B cell (primary cell): Measurements from ENCODE around the gene MYO1B. TPM values are rescaled to one million over a fixed set of nuclear protein-coding genes. Genes with fewer than 3 reads are reported as not detected.

ENCODE experiments used
- ATAC-seq: fragments of 200-7000 bp; cut with Tn5 transposase; one replicate; pipeline ENCODE4 v1.10.0; 2021; ENCODE audit warnings: low read depth, mild to moderate bottlenecking, moderate number of reproducible peaks, moderate library complexity
- CTCF ChIA-PET: fragments of 350-600 bp; sonication (Branson Sonifier 250); formaldehyde crosslinking; loops from one replicate; lab custom pipeline; 2021; ENCODE audit warnings: antibody characterized with exemption, inconsistent platforms; lab: Charles Lee
- POLR2A ChIA-PET: fragments of 350-600 bp; sonication (Branson Sonifier 250); formaldehyde crosslinking; loops from one replicate; lab custom pipeline; 2021; ENCODE audit warnings: antibody characterized with exemption; lab: Charles Lee
- DNase-seq: peaks from one replicate; pipeline ENCODE4 v3.0.0; 2013
- H2AFZ ChIP-seq: 2 replicates; pipeline ENCODE4 v1.6.1; 2012; ENCODE audit warnings: mild to moderate bottlenecking, low read depth, low read length; ENCODE audit not compliant: insufficient read depth, poor library complexity, severe bottlenecking
- H3K27ac ChIP-seq, 2 donors: 1 replicate in 1 of 2; 2 replicates in 1 of 2; pipeline ENCODE4 v1.5.1; 2012 to 2013; ENCODE audit warnings: low read length in 2 of 2, mild to moderate bottlenecking in 2 of 2, moderate library complexity in 1 of 2
- H3K27me3 ChIP-seq, 4 experiments: fragments of 200-600 bp in 1 of 4; sonication (generic) in 1 of 4; replicated peaks in 1 of 4; 1 replicate in 2 of 4; 2 replicates in 2 of 4; pipeline versions ENCODE4 v1.6.1 to v1.7.0; 2013 to 2016; ENCODE audit warnings: low read length in 3 of 4, mild to moderate bottlenecking in 2 of 4, mixed read lengths in 1 of 4, moderate library complexity in 1 of 4; ENCODE audit not compliant: insufficient read depth in 4 of 4, control insufficient read depth in 3 of 4; ENCODE audit errors: control extremely low read depth in 1 of 4
- H3K36me3 ChIP-seq, 2 experiments: replicated peaks in 1 of 2; 1 replicate in 1 of 2; 2 replicates in 1 of 2; pipeline versions ENCODE4 v1.6.1 to v1.7.1; 2013; ENCODE audit warnings: low read length in 1 of 2; ENCODE audit not compliant: insufficient read depth in 2 of 2, control insufficient read depth in 1 of 2; ENCODE audit errors: control extremely low read depth in 1 of 2, extremely low read depth in 1 of 2
- H3K4me1 ChIP-seq, 2 donors: fragments of 200-600 bp in 1 of 2; sonication (generic) in 1 of 2; 1 replicate in 1 of 2; 2 replicates in 1 of 2; pipeline versions ENCODE4 v1.5.1 to v1.6.1; 2013 to 2017; ENCODE audit warnings: low read length in 2 of 2; ENCODE audit not compliant: control insufficient read depth in 2 of 2, insufficient read depth in 2 of 2
- H3K4me2 ChIP-seq: replicated peaks from 2 replicates; pipeline ENCODE3; 2012; ENCODE audit warnings: mild to moderate bottlenecking, low read depth, low read length; ENCODE audit not compliant: poor library complexity, severe bottlenecking
- H3K4me3 ChIP-seq, 5 experiments: fragments of 200-600 bp in 1 of 5; sonication (generic) in 1 of 5; 1 replicate in 3 of 5; 2 replicates in 2 of 5; pipeline versions ENCODE4 v1.5.1 to v1.7.0; 2011 to 2016; ENCODE audit warnings: low read length in 4 of 5, mild to moderate bottlenecking in 4 of 5, low read depth in 2 of 5, control low read depth in 1 of 5, moderate library complexity in 1 of 5; ENCODE audit not compliant: insufficient read depth in 1 of 5; ENCODE audit errors: control extremely low read depth in 1 of 5, extremely low read depth in 1 of 5
- H3K79me2 ChIP-seq: fragments of 200-600 bp; sonication (generic); one replicate; pipeline ENCODE4 v1.6.0; 2016; ENCODE audit warnings: low read length; ENCODE audit not compliant: control insufficient read depth, insufficient read depth
- H3K9ac ChIP-seq: fragments of 200-600 bp; sonication (generic); 2 replicates; pipeline ENCODE4 v1.6.1; 2017; ENCODE audit warnings: mild to moderate bottlenecking, low read length, moderate library complexity
- H3K9me3 ChIP-seq, 3 donors: one replicate each; pipeline versions ENCODE4 v1.6.1 to v1.7.1; 2013; ENCODE audit warnings: low read length in 2 of 3; ENCODE audit not compliant: control insufficient read depth in 2 of 3, insufficient read depth in 1 of 3; ENCODE audit errors: control extremely low read depth in 1 of 3
- H4K20me1 ChIP-seq: 2 replicates; pipeline ENCODE4 v1.6.0; 2012; ENCODE audit warnings: mild to moderate bottlenecking, low read length; ENCODE audit not compliant: insufficient read depth, control insufficient read depth, poor library complexity, severe bottlenecking
- H3K27ac Mint-ChIP-seq: one replicate; pipeline ENCODE4 v1.8.0; 2021; ENCODE audit warnings: mixed read lengths
- H3K27me3 Mint-ChIP-seq: one replicate; pipeline ENCODE4 v1.8.0; 2021; ENCODE audit warnings: mixed read lengths
- H3K4me1 Mint-ChIP-seq: one replicate; pipeline ENCODE4 v1.8.0; 2021; ENCODE audit warnings: mixed read lengths
- H3K4me3 Mint-ChIP-seq: one replicate; pipeline ENCODE4 v1.8.0; 2021; ENCODE audit warnings: mixed read lengths
- H3K9me3 Mint-ChIP-seq: one replicate; pipeline ENCODE4 v1.8.0; 2022; ENCODE audit warnings: mixed read lengths; ENCODE audit not compliant: insufficient read depth
- EZH2 ChIP-seq: IDR thresholded peaks from 2 replicates; pipeline ENCODE4 v1.6.1; 2012; ENCODE audit warnings: borderline replicate concordance, low read depth, mild to moderate bottlenecking, moderate library complexity, low read length; ENCODE audit not compliant: insufficient read depth, poor library complexity, severe bottlenecking
- WGBS: methylation state at CpG from one replicate; pipeline ENCODE4 v1.1.5; 2013; ENCODE audit warnings: missing lambda C conversion rate; ENCODE audit not compliant: insufficient coverage; 5-methylcytosine and 5-hydroxymethylcytosine counted together
- intact Hi-C: fragments of 100-400 bp; cut with micrococcal nuclease; formaldehyde crosslinking; loops from one replicate; pipeline ENCODE4 v1.10.0; 2022
- polyA plus RNA-seq: library from polyadenylated mRNA; depleted of rRNA; stranded (reverse); fragments of >200 nt; gene quantifications from 2 replicates; pipeline ENCODE4 v1.2.3, GENCODE V29; 2012
- total RNA-seq, 2 donors: library from RNA; stranded (reverse); fragments of 120-200 nt in 1 of 2; gene quantifications; 1 replicate in 1 of 2; 2 replicates in 1 of 2; pipeline versions ENCODE4 v1.2.3 to v1.2.4, GENCODE V29; 2013 to 2022
- TF ChIP-seq, protein P1 (sequence below): fragments of 200-600 bp; IDR thresholded peaks from one replicate; pipeline ENCODE4 v1.8.0; 2022; ENCODE audit warnings: antibody characterized with exemption, mild to moderate bottlenecking

MYO1B gene
- total and polyA plus RNA-seq, 2 donors (not counting 1 experiment from before 2014, with no cell fraction given), result 0.67 to 4.4 TPM

DNA sequence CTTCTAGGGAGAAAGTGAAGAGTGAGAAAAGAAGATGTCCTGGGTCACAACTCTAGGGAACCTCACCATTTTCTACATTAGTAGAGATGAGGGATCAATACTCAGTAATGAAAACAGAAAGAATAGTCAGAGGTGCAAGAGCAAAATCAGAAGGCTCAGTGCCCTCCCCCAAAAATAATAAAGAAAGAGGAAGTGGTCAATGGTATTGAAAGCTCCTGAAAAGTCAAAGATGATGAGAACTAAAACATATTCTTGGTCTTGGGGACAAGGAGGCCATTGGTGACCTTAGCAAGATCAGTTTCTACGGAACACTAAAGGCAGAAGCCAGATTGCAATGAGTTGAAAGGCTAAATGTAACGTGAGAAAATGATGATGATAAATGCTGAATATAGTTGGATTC lies 24.5 kb upstream of the MYO1B start:
- H4K20me1 ChIP-seq, result no peaks in the 10 kb centered on the region
- no peak overlapping the region for H2AFZ ChIP-seq
- H3K9me3 ChIP-seq, result no peaks in the 10 kb centered on the region
- H3K27me3 Mint-ChIP-seq, result peaks cover 3% of the 10 kb centered on the region
- no peaks in the 10 kb centered on the region for H3K27me3 ChIP-seq
- H3K36me3 ChIP-seq, result no peaks in the 10 kb centered on the region
- H3K27ac ChIP-seq, result no peak overlapping the region
- CTCF ChIA-PET, result interaction anchor here (0.8 to 4.1 kb wide), 3 partner anchors 10 to 942 kb away, joined by 3 to 36 read pairs (median 17); no protein-coding TSS in a partner anchor
- TF ChIP-seq EZH2, result no peak
- TF ChIP-seq, protein P1, sequence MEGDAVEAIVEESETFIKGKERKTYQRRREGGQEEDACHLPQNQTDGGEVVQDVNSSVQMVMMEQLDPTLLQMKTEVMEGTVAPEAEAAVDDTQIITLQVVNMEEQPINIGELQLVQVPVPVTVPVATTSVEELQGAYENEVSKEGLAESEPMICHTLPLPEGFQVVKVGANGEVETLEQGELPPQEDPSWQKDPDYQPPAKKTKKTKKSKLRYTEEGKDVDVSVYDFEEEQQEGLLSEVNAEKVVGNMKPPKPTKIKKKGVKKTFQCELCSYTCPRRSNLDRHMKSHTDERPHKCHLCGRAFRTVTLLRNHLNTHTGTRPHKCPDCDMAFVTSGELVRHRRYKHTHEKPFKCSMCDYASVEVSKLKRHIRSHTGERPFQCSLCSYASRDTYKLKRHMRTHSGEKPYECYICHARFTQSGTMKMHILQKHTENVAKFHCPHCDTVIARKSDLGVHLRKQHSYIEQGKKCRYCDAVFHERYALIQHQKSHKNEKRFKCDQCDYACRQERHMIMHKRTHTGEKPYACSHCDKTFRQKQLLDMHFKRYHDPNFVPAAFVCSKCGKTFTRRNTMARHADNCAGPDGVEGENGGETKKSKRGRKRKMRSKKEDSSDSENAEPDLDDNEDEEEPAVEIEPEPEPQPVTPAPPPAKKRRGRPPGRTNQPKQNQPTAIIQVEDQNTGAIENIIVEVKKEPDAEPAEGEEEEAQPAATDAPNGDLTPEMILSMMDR, result no peak
- intact Hi-C loops, result no loop called here
- no peak overlapping the region for H3K4me3 ChIP-seq
- no peak for DNase-seq
- no peaks in the 10 kb centered on the region for H3K79me2 ChIP-seq
- H3K4me2 ChIP-seq, result no peak overlapping the region
- ATAC-seq, result no peak
- H3K4me3 Mint-ChIP-seq, result no peak overlapping the region
- peaks cover 20% of the 10 kb centered on the region for H3K4me1 Mint-ChIP-seq
- H3K9ac ChIP-seq, result no peak overlapping the region
- POLR2A ChIA-PET, result no interaction called here
- H3K27ac Mint-ChIP-seq, result no peak overlapping the region
- 71% methylated on average over 1 of the region's 2 CpGs for WGBS
- H3K9me3 Mint-ChIP-seq, result peaks cover 3% of the 10 kb centered on the region
- H3K4me1 ChIP-seq, result peaks cover 7 to 12% of the 10 kb centered on the region in 2 donors

DNA sequence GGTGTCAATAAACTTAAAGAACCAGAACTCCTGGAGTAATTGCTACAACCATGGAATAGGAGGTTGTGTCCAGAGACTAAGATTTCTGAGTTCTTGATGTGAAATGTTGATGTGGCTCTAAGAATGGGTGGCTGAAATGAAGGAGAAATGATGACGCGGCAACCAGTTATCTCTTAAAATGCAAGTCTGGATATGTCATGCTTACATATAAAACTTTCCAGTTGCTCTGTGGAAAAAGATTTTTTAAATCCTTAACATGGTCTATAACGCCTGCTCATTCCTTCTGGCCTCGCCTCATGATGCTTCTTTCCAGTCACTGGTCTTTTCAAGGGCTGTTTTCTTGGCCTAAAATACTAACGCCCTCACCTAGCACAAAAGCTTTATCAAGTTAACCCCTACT lies 23.5 kb upstream of the MYO1B start:
- Histone ChIP-seq H3K4me1 (peaks cover 7 to 12% of the 10 kb centered on the region in 2 donors), H3K27ac (no peak overlapping the region), H3K36me3 (no peaks in the 10 kb centered on the region), H3K27me3 (no peaks in the 10 kb centered on the region), H3K4me2 (no peak overlapping the region), H3K79me2 (no peaks in the 10 kb centered on the region), H3K4me3 (no peak overlapping the region), H2AFZ (no peak overlapping the region), H3K9me3 (no peaks in the 10 kb centered on the region), H3K9ac (no peak overlapping the region), H4K20me1 (no peaks in the 10 kb centered on the region)
- Mint-ChIP-seq H3K27ac (no peak overlapping the region), H3K4me1 (peaks cover 20% of the 10 kb centered on the region), H3K9me3 (peaks cover 3% of the 10 kb centered on the region), H3K27me3 (peaks cover 3% of the 10 kb centered on the region), H3K4me3 (no peak overlapping the region)
- TF ChIP-seq EZH2, result no peak
- TF ChIP-seq, protein P1, result no peak
- ChIA-PET POLR2A (no interaction called here), CTCF (no interaction called here)
- DNase-seq (no peak), ATAC-seq (no peak)
- intact Hi-C loops, result no loop called here
- WGBS, result 100% methylated on average over 3 of the region's 5 CpGs
